22Rv1 (cell line): ENCODE measurements around the gene CHD9.
"Not testable (repeated sequence)": the region's sequence is repeated elsewhere in the genome, so short reads cannot be mapped to it uniquely, and the experiment has no call there.

Experiments
- H3K27ac ChIP-seq: fragments of 450-650 bp; 2 replicates; pipeline ENCODE4 v1.5.1; 2017
- CTCF ChIP-seq: fragments of 450-650 bp; IDR thresholded peaks from 2 replicates; pipeline ENCODE4 v1.5.1; 2017; ENCODE audit warnings: mild to moderate bottlenecking
- ZFX ChIP-seq: fragments of 450-650 bp; IDR thresholded peaks from 2 replicates; pipeline ENCODE4 v1.6.1; 2017; ENCODE audit warnings: antibody characterized with exemption, borderline replicate concordance

The CHD9 gene

DNA sequence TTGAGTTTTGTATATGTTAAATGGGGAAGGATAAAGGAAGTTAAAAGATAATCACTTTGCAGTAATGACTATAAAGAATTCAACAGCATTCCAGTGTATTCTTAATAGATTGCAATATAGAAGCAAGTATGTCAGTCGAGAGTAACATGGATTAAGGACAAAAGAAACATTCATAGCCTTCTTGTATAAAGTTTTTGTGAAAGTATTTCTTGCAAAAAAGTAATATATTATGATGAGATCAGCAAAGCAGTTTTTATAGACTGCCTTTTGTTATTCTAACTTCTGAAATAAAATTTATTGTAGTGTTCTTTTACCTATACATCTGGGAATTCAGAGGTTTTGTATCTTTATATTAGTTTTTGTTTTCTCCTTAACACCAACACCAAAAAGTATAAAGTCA lies 194.5 kb downstream of the CHD9 start:
- TF ChIP-seq CTCF = no peak
- no peak for TF ChIP-seq ZFX

GRCh38 chr16:53257001-53257400 lies 202.2 kb downstream of the CHD9 start:
- TF ChIP-seq ZFX (no peak), CTCF (no peak)
- H3K27ac ChIP-seq = no peak overlapping the region

More for the DNA sequence above, 194.5 kb downstream of the CHD9 start:
- H3K27ac ChIP-seq = no peak overlapping the region

GRCh38 chr16:53258809-53259208 lies 204.0 kb downstream of the CHD9 start:
- H3K27ac ChIP-seq = no peak overlapping the region
- TF ChIP-seq ZFX = no peak
- no peak for TF ChIP-seq CTCF

DNA sequence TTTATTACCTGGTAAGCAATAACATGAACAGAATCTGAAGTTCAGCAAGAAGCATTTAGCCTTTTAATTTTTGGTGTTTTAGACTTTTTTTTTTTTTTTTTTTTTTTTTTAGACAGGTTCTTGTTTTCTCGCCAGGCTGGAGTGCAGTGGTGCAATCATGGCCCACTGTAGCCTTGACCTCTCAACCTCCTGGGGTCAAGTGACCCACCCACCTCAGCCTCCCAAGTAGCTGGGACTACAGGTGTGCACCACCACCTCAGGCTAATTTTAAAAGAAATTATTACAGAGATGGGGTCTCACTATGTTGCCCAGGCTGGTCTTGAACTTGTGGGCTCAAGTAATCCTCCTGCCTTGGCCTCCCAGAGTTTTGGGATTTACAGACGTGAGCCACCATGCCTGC lies 206.5 kb downstream of the CHD9 start:
- no peak overlapping the region for H3K27ac ChIP-seq
- TF ChIP-seq ZFX (no peak), CTCF (no peak)

DNA sequence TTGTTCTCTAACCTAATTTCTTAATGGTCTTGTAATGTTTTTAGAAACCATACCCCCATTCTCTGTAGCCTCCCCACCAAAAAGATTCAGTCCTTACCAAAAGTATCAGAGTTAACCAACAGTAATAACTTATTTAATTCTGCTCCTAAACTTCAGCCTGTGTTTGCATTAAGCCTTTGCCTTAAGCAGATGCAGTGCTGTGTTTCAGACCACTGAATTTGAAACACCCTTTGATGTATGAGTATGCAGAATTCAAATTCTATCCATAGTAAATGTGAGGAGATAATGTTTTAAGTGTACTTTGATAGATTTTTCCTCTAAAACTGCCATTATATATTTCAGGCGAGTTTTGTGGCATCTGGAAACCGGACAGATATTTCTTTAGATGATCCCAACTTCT lies 207.9 kb downstream of the CHD9 start:
- no peak for TF ChIP-seq CTCF
- TF ChIP-seq ZFX = no peak
- H3K27ac ChIP-seq = no peak overlapping the region

DNA sequence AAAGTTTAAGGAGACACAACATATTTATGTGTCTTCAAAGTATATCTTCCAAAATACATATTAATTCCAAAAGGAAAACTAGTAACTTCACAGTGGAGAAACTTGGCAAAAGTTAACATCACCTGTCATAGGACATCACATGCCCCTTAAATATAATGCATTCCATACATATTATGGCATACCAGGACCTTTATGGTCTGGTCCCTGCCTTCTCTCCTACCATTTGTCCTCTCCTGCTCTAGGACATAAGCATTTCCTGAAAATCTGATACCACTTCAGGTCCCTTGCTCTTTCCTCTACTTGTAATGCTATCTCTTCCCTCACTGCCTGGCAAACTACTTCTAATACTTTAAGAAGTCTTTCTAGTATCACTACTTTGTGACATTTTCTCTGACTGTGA lies 211.4 kb downstream of the CHD9 start:
- no peak for TF ChIP-seq ZFX
- TF ChIP-seq CTCF = no peak
- H3K27ac ChIP-seq = no peak overlapping the region

GRCh38 chr16:53278498-53278897 lies 223.7 kb downstream of the CHD9 start:
- H3K27ac ChIP-seq = not testable (repeated sequence)

DNA sequence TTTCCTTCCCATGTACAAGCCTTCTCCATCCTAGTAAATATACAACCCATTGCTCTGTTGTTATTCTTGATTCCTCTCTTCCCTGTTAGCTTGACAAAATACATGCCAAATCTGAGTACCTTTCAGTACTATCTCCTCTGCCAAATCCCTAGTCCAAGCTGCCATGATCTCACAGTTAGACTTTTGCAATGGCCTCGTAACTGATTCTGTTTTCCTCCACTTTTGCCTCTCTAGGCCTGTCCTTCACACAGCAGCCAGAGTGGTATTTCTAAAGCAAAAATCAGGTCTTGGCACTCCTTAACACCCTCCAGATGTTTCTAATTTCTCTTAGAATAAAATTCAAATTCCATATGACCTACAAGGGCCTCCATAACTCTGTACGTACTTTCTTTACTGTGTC lies 226.5 kb downstream of the CHD9 start:
- H3K27ac ChIP-seq = 0 out of 2 replicates have a peak overlapping the region, but pooled peaks have one; percentile 4
- no peak for TF ChIP-seq CTCF
- TF ChIP-seq ZFX = no peak
